Omental fat pad (tissue), 4 donors: ENCODE results near the gene NRG3. TPM values are rescaled to one million over a fixed set of nuclear protein-coding genes. Genes with fewer than 3 reads are reported as not detected.

Source experiments
- ATAC-seq: fragments of 150-250 bp; one replicate; pipeline ENCODE4 v1.9.1; 2016; ENCODE audit warnings: mild to moderate bottlenecking, moderate library complexity; ENCODE audit not compliant: low FRiP score
- DNase-seq: peaks from one replicate; pipeline ENCODE4 v3.0.0-alpha.2; 2019; ENCODE audit warnings: low spot score
- total RNA-seq, 4 donors: library from RNA; depleted of rRNA; stranded (reverse); fragments of >200 nt; gene quantifications; one replicate each; pipeline ENCODE4 v1.1.0, GENCODE V29; 2016
- TF ChIP-seq, protein P1 (sequence below), 3 donors: fragments of 450-650 bp; IDR thresholded peaks; one replicate each; pipeline ENCODE4 v1.5.1; 2016 to 2017; ENCODE audit warnings: antibody characterized with exemption in 3 of 3, mild to moderate bottlenecking in 3 of 3, moderate library complexity in 2 of 3

Gene NRG3
- total RNA-seq, 4 donors from 2014 or later, result 0.19 to 0.47 (median 0.38) TPM; not detected in 1

DNA sequence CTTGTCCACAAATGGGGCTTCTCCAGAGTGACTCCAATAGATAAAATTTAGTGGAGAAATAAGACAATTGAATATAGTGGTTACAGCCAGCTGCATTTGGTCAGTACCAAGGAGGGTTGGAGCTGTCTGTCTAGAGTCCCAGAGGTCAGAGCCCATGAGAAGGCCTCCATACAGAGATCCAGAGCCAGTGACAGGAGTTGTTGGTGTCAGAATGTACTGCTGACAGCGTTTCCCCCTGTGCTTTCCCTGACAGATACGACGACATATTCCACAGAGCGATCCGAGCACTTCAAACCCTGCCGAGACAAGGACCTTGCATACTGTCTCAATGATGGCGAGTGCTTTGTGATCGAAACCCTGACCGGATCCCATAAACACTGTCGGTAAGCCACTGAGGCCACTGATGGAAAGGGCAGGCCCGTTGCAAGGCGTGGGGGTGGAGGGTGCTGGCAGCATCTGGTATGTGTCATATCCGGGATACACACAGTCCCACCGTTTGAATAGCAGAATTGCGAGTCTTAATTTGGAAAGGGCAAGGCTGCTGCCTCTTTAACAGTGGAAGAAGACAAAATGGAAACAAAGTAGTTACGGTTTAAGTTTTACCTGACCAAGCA is 483.6 kb downstream of the NRG3 start:
- no peak for ATAC-seq
- TF ChIP-seq, protein P1, sequence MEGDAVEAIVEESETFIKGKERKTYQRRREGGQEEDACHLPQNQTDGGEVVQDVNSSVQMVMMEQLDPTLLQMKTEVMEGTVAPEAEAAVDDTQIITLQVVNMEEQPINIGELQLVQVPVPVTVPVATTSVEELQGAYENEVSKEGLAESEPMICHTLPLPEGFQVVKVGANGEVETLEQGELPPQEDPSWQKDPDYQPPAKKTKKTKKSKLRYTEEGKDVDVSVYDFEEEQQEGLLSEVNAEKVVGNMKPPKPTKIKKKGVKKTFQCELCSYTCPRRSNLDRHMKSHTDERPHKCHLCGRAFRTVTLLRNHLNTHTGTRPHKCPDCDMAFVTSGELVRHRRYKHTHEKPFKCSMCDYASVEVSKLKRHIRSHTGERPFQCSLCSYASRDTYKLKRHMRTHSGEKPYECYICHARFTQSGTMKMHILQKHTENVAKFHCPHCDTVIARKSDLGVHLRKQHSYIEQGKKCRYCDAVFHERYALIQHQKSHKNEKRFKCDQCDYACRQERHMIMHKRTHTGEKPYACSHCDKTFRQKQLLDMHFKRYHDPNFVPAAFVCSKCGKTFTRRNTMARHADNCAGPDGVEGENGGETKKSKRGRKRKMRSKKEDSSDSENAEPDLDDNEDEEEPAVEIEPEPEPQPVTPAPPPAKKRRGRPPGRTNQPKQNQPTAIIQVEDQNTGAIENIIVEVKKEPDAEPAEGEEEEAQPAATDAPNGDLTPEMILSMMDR (IDR thresholded peaks at IDR 0.05), result no peak
- no peak for DNase-seq

GRCh38 chr10:82361256-82361655 is 486.3 kb downstream of the NRG3 start:
- DNase-seq (no peak), ATAC-seq (no peak)
- TF ChIP-seq, protein P1 (IDR thresholded peaks at IDR 0.05), result no peak

DNA sequence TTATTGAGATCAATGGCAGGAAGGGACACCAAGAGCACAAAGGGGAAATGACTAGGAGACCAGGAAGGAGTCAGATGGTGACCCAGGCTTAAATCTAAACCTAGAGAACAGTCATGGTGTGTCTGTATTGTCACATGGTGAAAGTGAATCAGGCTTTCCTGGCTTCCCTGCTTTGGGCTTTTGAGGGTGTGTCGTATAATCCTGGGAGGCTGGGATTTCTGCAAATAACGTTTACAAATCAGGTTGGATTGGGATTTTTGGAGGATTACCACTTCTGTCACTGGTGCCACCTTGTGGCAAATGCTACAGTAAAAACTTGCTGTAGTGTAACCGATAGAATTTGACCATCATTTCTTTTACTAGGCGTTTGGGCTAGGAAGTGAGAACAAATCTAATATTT is 502.6 kb downstream of the NRG3 start:
- ATAC-seq, result peak; percentile 55
- no peak for DNase-seq
- TF ChIP-seq, protein P1 (IDR thresholded peaks at IDR 0.05), result no peak

DNA sequence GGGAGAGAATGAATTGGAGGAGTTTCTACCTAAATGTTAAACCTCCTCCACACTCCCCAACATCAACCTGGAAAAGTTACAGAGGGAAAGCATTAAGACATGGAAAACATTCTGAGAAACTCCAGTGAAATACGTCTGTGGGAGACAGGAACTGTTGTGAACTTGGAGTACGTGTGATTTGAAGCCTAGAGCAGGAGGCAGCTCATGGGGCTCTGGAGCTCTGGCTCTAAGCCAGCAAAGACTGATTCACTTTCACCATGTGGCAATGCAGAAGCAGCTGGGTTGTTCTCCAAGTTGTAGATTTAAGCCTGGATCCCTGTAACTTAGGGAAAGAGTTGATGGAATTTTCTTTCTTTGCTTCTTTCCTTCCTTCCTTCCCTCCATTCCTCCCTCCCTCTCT is 503.2 kb downstream of the NRG3 start:
- TF ChIP-seq, protein P1 (IDR thresholded peaks at IDR 0.05), result no peak
- DNase-seq (no peak), ATAC-seq (peak; percentile 88)

GRCh38 chr10:82383350-82383749 is 508.4 kb downstream of the NRG3 start:
- DNase-seq (no peak), ATAC-seq (no peak)
- TF ChIP-seq, protein P1 (IDR thresholded peaks at IDR 0.05), result no peak

- TF ChIP-seq, protein P1 (IDR thresholded peaks at IDR 0.05), result no peak
- DNase-seq (no peak), ATAC-seq (no peak)
Measured at GRCh38 chr10:82390866-82391658, 516.1 kb downstream of the NRG3 start.

DNA sequence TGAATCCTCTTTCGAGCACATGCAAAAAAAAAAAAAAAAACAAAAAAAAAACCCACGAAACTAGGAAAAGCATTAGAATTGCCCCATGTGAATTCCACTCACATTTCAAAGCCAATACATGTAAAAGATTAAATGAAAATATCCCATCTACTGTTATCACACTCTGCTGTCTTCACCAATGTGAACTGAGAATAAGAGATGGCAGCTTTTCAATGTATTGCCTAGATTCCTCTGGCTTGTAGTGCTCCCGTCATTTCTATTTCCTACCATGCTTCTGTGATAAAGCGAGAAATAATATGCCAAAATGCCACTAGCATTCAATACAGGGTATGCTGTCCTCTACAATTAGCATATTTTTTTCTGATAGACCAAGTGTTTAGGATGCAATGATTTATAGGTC is 517.0 kb downstream of the NRG3 start:
- TF ChIP-seq, protein P1 (IDR thresholded peaks at IDR 0.05), result no peak
- DNase-seq (no peak), ATAC-seq (no peak)
